GM12875 (cell line): ENCODE data around the gene ABCB1.
"Not testable (repeated sequence)": the region's sequence is repeated elsewhere in the genome, so short reads cannot be mapped to it uniquely, and the experiment has no call there.

ENCODE experiments used
- H3K4me3 ChIP-seq: one replicate; pipeline ENCODE4 v1.5.1; 2011; ENCODE audit warnings: low read depth, low read length, control low read depth
- CTCF ChIP-seq: IDR thresholded peaks from 2 replicates; pipeline ENCODE4 v1.5.1; 2011; ENCODE audit warnings: low read depth, mild to moderate bottlenecking, control low read depth, inconsistent platforms, low read length, moderate library complexity, borderline replicate concordance; ENCODE audit not compliant: insufficient read depth

Gene ABCB1

GRCh38 chr7:87581723-87582122, 19.0 kb downstream of the ABCB1 start:
- H3K4me3 ChIP-seq, result no peak overlapping the region
- no peak for TF ChIP-seq CTCF

GRCh38 chr7:87580636-87581035, 20.0 kb downstream of the ABCB1 start:
- no peak for TF ChIP-seq CTCF

GRCh38 chr7:87575521-87575920, 25.2 kb downstream of the ABCB1 start:
- H3K4me3 ChIP-seq, result no peak overlapping the region
- TF ChIP-seq CTCF, result no peak

More at GRCh38 chr7:87580636-87581035, 20.0 kb downstream of the ABCB1 start:
- no peak overlapping the region for H3K4me3 ChIP-seq

GRCh38 chr7:87574630-87575029, 26.1 kb downstream of the ABCB1 start:
- H3K4me3 ChIP-seq, result no peak overlapping the region

GRCh38 chr7:87572513-87572912, 28.2 kb downstream of the ABCB1 start:
- H3K4me3 ChIP-seq, result not testable (repeated sequence)

More at GRCh38 chr7:87574630-87575029, 26.1 kb downstream of the ABCB1 start:
- TF ChIP-seq CTCF, result no peak

- H3K4me3 ChIP-seq, result no peak overlapping the region
- TF ChIP-seq CTCF, result no peak
Measured at GRCh38 chr7:87570178-87570577, 30.5 kb downstream of the ABCB1 start.

- H3K4me3 ChIP-seq, result no peak overlapping the region
- TF ChIP-seq CTCF, result no peak
Measured at GRCh38 chr7:87567052-87567451, 33.6 kb downstream of the ABCB1 start.

- no peak overlapping the region for H3K4me3 ChIP-seq
- no peak for TF ChIP-seq CTCF
Measured at GRCh38 chr7:87566311-87566900, 34.3 kb downstream of the ABCB1 start.
